NK-92 (cell line): Measurements from ENCODE around the gene OR1M1.
"Not testable (repeated sequence)": the region's sequence is repeated elsewhere in the genome, so short reads cannot be mapped to it uniquely, and the experiment has no call there.

ENCODE experiments used
- DNase-seq: peaks from one replicate; lab custom pipeline; 2025; ENCODE audit not compliant: unreplicated experiment; lab: John Stamatoyannopoulos, UW

Gene OR1M1, protein sequence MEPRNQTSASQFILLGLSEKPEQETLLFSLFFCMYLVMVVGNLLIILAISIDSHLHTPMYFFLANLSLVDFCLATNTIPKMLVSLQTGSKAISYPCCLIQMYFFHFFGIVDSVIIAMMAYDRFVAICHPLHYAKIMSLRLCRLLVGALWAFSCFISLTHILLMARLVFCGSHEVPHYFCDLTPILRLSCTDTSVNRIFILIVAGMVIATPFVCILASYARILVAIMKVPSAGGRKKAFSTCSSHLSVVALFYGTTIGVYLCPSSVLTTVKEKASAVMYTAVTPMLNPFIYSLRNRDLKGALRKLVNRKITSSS

DNA sequence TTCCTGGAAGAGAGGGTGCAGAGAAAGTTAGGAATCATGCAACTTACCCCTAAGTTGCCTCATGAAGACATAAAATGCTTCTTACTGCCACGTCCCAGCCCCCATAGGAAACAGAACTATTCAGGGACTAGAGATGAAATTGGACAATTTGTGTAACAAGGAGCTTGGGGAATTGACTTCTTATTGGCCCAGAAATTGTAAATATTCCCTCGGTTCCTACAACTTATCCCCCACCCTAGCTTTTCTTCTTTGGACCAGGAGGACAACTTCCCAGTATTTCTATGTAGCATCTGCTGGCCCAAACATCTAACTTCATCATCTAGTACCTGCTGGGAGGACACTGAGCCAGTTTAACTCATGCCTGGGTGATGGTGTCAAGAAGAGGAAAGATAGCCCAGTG, at the start of gene OR1M1:
Gene OR1M1, plus strand, starts transcription at position 301 of the 400 bp plus-strand sequence. CDS start 6,184 bp downstream, outside the sequence.
- DNase-seq: no peak

DNA sequence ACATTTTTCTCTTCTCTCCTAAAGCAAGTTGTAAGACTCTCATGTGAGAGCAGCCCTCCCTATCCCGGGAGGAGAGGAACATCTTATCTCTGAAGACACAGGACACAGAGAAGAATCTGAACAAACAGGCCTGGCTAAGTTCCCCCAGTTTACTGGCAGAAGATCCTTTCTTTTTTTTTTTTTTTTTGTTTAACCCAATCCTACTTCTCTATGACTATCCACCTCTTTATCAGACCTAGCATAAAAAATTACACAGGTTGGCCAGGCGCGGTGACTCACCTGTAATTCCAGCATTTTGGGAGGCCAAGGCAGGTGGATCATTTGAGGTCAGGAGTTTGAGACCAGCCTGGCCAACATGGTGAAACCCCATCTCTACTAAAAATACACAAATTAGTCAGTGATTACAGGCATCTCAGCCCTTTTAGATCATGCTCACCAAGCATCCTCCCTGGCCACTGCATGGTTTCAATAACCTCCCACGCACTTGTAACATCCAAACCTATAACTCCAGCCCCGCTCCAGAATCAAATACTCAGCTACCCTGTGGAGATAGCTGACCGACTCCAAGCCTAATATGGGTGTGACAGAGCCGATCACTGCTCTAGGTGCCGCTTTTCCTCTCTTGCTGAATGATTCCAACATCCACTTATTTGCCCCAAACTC, 49.3 kb upstream of the OR1M1 start:
- no peak for DNase-seq

DNA sequence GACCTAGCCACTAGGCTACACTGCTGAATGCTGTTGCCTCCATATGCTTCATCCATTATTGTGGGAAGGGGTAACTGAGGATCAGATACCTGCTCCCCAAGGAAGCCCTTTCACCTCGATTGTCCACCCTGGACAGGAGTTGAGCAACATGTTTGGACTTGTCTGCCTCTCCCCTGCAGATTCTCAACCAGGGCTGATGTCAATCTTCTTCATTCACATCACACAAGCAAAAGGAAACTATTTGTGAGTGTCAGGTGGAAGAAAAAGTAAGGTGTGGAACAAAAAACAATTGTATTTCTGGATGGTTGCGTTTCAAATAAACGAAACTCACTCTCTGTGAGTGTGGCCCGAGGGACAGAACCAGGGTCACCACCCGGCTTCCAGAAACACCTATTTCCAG, 47.1 kb upstream of the OR1M1 start:
- no peak for DNase-seq

DNA sequence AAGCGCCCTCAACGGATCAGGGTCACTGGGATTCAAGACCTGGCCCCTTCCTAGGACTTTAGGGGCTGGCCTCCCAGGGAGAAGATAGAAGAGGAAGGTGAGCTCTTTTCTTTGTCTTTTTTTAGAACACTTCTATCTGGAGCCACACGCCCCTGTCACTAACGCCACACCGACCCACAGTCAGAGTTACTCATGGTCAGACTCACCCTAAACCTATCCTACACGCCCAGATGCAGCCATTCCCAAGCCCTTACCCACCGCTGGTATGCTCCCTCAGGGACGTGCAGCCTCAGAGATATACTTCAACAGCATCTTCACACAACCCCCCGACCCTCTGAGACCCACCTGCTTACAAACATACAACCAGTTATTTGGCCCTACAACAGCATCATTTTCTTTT, 46.7 kb upstream of the OR1M1 start:
- no peak for DNase-seq

DNA sequence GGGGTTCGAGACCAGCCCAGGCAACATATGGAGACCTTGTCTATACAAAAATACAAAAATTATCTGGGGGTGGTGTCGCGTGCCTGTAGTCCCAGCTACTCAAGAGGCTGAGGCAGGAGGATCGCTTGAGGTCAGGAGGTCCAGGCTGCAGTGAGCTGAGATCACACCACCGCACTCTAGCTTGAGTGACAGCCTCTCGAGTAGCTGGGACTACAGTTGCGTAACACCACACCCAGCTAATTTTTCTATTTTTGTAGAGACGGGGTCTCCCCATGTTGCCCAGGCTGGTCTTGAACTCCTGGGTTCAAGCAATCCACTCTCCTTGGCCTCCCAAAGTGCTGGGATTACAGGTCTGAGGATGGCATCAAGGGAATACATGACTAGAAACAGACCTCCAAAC, 45.8 kb upstream of the OR1M1 start:
- no peak for DNase-seq

DNA sequence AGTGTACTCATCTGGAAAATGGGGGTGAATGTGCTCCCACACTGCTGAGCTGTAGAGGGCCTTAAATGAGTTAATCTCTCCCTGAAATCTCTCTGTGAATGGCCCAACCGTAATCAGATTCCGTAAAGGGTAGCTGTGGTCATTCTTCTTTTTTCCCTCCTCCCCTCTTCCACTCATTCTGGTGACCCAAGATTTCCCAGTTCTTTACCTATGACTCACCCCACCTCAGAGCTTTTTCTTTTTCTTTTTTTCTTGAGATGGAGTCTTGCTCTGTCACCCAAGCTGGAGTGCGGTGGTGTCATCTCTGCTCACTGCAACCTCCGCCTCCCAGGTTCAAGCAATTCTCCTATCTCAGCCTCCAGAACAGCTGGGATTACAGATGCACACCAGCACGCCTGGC, 43.3 kb upstream of the OR1M1 start:
- DNase-seq: no peak

DNA sequence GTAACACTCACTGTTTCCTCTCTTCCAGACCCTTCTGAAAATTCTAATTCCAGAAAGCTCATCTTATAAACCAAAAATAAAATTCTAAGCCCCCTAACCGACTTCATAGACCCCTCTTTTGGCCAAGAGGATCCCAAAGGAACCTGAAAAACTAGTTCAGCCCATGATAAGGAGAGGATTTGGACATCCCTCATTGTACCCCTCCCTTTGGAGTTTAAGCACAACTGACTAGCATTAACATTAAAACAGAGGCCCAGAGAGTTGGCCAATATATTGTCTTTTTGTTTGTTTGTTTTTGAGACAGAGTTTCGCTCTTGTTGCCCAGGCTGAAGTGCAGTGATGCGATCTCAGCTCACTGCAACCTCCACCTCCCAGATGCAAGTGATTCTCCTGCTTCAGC, 42.4 kb upstream of the OR1M1 start:
- no peak for DNase-seq

DNA sequence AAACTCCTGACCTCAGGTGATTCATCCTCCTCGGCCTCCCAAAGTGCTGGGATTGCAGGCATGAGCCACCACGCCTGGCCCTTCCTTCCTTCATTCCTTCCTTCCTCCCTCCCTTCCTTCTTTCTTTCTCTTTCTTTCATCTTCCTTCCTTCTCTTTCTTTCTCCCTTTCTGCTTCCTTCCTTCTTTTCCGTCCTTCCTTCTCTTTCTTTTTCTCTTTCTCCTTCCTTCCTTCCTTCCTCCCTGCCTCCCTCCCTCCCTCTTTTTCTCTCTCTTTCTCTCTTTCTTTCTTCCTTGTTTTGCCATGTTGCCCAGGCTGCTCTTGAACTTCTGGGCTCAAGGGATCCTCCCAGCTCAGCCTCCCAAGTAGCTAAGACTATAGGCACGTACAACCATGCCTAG, 40.2 kb upstream of the OR1M1 start:
- DNase-seq: no peak

DNA sequence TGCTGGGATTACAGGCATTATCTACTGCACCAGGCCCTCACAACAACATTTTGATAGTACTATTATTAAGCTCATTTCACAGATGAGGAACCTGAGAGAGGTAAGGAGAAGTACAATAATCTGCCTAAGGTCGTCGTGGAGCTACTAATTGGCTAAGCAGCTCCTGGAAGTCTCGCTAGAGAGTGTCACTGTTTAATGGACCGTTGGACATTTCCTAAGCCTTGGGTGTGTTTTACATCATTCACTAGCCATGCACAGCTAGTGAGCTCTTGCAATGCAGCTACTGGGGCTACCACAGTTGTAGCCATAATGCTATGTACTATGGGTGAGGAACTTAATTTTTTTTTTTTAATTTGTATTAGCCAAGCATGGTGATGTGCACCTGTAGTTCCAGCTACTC, 34.0 kb upstream of the OR1M1 start:
- no peak for DNase-seq

DNA sequence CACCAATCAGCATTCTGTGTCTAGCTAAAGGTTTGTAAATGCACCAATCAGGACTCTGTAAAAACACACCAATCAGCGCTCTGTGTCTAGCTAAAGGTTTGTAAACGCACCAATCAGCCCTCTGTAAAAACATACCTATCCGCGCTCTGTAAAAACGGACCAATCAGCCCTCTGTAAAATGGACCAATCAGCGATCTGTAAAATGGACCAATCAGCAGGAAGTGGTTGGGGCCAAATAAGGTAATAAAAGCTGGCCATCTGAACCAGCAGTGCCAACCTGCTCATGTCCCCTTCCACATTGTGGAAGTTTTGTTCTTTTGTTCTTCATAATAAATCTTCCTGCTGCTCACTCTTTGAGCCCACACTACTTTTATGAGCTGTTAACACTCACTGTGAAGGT, 33.2 kb upstream of the OR1M1 start:
- not testable (repeated sequence) for DNase-seq

DNA sequence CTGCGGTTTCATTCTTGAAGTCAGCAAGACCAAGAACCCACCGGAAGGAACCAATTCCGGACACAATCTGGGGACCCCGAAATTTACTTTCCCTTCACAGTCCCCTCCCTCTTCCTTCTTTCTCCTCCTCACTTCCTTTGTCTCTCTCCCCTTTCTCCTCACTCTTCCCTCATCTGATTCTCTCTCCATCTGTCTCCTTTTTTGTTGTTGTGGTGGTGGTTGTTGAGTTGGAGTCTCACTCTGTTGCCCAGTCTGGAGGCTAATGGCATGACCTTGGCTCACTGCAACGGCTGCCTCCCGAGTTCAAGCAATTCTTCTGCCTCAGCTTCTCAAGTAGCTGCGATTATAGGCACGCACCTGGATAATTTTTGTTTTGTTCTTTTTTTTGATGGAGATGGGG, 32.7 kb upstream of the OR1M1 start:
- DNase-seq: no peak

DNA sequence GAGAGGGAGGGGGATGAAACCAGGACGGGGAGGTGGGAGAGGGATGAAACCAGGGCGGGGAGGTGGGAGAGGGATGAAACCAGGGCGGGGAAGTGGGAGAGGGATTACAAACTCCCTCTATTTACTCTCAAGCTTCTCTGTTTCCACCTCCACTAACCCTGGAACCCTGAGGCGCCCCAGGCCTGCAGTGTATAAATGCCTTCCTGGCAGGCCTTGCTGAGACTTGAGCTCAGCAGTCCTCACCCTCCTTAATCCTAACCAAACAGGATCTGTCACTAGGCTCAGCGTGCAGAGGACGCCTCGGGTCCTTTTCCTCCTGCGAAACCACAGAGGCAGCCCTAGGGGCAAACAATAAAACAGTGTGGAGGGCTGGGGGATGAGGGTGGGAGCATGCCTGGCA, 32.1 kb upstream of the OR1M1 start:
- no peak for DNase-seq

DNA sequence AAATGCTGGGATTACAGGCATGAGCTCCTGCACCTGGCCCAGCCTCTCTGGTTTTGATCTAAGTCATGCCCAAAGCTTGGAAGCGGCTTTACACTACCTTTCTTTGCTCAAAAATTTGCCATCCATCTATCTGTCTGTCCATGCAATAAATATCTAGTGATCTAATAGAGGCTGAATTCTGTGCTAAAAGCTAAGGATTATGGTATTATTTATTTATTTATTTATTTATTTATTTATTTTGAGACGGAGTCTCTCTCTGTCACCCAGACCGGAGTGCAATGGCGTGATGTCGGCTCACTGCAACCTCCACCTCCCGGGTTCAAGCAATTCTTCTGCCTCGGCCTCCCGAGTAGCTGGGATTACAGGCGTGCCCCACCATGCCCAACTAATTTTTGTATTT, 30.7 kb upstream of the OR1M1 start:
- not testable (repeated sequence) for DNase-seq

DNA sequence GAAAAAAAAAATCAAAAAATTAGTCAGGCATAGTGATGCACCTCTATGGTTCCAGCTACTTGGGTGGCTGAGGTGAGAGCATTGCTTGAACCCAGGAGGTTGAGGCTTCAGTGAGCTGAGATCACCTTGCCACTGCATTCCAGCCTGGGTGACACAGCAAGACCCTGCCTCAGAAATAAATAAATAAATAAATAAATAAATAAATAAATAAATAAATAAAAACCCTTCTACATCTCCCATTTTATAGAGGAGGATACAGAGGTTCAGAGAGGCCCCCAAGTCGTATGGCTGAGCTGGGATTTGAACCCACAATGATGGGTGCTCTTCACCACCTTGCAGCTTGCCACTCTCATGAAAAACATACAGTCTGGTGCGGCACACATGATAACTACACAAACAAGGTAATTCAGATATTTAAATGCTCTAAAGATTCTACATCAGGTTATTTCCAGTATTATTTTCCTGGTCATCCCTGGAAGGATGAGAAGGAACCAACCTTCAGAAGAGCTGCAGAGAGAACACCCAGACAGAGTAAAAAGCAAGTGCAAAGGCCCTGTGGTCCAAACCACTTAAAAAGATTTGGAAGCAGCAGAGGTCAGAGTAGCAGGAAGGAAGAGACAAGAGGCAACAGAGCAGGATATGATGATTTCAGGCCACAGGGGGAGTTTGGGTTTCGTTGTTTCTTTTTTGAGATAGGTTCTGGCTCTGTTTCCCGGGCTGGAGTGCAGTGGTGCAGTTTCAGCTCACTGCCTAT, 29.2 kb upstream of the OR1M1 start:
- DNase-seq: no peak

DNA sequence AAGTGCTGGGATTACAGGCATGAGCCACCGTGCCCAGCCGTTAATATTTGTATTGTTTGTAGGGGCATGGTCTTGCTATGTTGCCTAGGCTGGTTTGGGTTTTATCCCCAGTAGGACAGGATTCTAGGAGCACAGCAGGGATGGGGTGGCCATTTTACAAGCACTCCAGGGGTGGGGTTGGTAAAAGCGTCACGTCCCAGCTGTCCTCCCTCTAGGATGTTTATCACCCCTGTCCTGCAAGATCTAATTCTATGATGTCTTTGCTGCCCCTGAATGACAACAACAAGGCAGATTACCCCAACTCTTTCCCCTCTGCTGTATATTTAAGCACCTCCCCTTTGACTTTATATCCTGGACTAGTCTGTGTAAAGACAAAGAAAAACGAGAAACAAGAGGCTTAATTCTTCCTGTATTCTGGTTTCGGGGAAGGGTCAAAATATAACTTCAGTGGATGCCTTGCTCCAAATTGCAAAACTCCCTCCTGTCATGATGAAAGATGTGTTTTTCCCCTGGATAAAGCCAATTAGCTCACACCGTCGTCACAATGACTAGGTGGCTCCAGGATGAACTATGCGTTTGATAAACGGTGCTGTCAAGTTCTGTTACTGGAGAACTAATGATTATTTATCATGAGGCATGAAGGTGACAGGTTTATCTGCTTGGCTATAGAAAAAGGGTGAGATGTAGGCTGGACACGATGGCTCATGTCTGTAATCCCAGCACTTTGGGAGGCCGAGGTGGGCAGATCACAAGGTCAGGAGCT, 27.8 kb upstream of the OR1M1 start:
- no peak for DNase-seq

DNA sequence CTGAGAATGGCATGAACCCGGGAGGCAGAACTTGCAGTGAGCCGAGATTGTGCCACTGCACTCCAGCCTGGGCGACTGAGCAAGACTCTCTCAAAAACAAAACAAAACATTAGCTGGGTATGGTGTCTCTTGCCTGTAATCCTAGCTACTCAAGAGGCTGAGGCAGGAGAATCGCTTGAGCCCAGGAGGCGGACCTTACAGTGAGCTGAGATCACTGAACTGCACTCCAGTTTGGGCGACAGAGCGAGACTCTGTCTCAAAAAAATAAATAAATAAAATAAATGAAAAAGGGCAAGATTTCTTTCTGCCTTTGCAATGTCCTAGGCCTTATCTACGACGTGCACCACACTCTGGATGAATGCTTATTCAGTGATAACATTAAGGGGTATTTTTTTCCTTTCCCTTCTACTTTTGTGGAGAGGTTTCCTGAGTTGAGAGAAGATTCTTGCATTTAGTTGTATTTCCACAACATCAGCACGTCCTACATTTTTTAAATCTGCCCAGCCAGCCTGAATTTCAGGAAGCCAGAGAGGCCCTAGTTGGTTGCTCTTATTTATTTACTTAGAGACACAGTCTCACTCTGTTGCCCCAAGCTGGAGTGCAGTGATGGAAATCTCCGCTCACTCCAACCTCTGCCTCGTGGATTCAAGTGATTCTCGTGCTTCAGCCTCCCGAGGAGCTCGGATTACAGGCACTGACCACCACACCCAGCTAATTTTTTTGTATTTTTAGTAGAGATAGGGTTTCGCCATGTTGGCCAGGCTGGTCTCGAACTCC, 26.1 kb upstream of the OR1M1 start:
- no peak for DNase-seq

DNA sequence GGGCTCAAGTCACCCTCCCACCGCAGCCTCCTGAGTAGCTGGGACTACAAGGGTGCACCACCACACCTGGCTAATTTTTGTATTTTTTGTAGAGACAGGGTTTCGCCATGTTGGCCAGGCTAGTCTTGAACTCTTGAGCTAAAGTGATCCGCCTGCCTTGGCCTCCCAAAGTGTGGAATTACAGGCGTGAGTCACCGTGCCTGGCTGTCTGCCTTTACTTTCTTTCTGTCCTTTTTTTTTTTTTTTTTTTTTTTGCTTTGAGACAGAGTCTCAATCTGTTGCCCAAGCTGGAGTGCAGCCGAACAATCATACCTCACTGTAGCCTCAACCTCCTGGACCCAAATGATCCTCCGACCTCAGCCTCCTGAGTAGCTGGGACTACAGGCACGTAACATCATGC, 25.0 kb upstream of the OR1M1 start:
- no peak for DNase-seq

DNA sequence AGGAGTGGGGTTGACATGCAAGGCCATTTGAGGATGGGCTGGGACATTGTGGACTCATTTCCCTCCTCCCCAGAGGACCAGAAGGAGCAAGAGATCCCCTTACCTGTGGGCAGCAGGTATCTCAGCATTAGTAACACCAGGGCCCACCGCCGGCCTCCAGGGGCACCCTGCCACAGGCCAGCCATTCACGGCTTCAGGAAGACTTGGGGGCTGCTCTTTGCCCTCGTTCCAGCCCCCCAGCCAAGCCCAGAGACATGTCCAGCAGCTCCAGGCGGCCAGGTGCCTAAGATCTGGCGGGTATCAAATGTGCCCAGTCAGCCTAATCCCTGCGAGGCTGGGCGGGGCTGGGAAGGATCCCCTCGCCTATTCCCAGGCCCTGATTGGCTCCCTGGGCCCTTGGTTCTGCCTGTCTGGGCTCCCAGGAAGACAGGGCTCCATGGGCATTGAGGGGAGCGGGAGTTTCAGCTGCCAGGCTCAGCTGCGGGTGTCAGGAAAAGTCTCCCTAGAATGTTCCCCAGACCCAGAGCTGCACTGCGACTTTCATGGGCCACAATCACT, 21.3 kb upstream of the OR1M1 start:
- DNase-seq: no peak

DNA sequence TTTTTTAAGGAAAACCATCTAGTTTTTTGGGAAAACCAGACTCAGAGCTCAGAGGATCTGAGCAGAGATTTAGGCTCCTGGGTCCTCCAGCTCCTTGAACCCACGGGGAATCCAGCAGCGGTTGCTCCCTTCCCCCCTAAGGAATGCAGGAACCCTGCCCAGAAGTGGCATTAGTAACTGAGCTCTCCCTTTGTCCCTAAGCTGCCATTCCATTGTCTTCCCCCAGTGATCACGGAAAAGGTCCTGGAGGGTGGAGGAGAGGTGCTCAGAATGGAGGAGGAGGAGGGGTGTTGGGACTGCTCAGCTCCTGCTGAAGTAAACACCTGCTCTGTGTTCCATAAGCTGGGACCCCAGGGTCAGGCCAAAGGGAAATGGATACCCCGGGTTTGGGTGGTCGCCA, 16.8 kb upstream of the OR1M1 start:
- no peak for DNase-seq

DNA sequence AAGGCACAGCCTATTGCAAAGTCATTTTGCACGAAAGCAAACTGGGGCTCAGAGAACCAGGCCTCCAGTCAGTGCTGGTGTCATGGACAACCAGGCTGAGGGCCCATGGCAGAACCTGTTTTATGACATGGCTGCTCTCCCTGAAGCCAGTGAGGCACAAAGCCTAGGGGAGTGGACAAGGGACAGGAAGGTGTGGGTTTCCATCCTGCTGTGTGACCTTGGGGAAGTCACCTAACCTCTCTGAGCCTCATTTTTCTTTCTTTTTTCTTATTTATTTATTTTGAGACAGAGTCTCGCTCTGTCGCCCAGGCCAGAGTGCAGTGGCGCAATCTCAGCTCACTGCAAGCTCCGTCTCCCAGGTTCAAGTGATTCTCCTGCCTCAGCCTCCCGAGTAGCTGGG, 15.1 kb upstream of the OR1M1 start:
- DNase-seq: not testable (repeated sequence)
